ENCODE measurements around the gene CSNK2A3. TPM values are rescaled to one million over a fixed set of nuclear protein-coding genes. Genes with fewer than 3 reads are reported as not detected.

The CSNK2A3 gene
- total and polyA plus RNA-seq, 2 experiments from 2014 or later, result 0.91 to 4.1 TPM

DNA sequence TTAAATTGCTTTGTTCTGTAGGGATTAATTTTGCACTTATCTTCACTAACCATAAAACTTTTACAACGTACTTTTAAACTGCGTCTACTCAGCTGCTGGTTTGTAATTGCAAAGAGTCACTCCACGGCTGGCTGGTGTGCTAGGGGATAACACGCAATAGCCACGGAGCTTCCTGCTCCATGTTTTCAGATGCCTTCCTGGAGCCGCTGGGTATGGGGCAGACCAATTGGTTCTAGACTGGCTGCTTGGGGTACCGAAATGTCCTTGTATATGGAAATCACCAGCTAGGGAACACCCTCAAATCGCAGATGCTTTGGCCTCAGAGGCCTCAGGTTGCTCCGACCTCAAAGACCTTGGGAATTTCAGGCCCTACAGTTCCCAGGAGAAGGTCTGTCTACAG lies 3.8 kb upstream of the CSNK2A3 start:
- no peak overlapping the region for H3K4me2 ChIP-seq
- TF ChIP-seq CREB1 (CRISPR knock-in tag; IDR thresholded peaks at IDR 0.05; ENCODE audit: low read depth), result no peak
- TF ChIP-seq EZH2phosphoT487 (IDR thresholded peaks at IDR 0.05; ENCODE audit: unreplicated experiment), result no peak
- TF ChIP-seq, protein P1, sequence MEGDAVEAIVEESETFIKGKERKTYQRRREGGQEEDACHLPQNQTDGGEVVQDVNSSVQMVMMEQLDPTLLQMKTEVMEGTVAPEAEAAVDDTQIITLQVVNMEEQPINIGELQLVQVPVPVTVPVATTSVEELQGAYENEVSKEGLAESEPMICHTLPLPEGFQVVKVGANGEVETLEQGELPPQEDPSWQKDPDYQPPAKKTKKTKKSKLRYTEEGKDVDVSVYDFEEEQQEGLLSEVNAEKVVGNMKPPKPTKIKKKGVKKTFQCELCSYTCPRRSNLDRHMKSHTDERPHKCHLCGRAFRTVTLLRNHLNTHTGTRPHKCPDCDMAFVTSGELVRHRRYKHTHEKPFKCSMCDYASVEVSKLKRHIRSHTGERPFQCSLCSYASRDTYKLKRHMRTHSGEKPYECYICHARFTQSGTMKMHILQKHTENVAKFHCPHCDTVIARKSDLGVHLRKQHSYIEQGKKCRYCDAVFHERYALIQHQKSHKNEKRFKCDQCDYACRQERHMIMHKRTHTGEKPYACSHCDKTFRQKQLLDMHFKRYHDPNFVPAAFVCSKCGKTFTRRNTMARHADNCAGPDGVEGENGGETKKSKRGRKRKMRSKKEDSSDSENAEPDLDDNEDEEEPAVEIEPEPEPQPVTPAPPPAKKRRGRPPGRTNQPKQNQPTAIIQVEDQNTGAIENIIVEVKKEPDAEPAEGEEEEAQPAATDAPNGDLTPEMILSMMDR (conservative IDR thresholded peaks at IDR 0.05; ENCODE audit: low read depth in 2 of 2), result no peak
- TF ChIP-seq STAT1 (IDR thresholded peaks at IDR 0.05; ENCODE audit: unreplicated experiment), result no peak
- TF ChIP-seq ZNF114 (CRISPR knock-in tag; IDR thresholded peaks at IDR 0.05), result no peak
- TF ChIP-seq, protein P2, sequence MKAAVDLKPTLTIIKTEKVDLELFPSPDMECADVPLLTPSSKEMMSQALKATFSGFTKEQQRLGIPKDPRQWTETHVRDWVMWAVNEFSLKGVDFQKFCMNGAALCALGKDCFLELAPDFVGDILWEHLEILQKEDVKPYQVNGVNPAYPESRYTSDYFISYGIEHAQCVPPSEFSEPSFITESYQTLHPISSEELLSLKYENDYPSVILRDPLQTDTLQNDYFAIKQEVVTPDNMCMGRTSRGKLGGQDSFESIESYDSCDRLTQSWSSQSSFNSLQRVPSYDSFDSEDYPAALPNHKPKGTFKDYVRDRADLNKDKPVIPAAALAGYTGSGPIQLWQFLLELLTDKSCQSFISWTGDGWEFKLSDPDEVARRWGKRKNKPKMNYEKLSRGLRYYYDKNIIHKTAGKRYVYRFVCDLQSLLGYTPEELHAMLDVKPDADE (IDR thresholded peaks at IDR 0.05), result no peak
- no peak for TF ChIP-seq NANOG (IDR thresholded peaks at IDR 0.05; ENCODE audit: borderline replicate concordance)
- TF ChIP-seq, protein P3, sequence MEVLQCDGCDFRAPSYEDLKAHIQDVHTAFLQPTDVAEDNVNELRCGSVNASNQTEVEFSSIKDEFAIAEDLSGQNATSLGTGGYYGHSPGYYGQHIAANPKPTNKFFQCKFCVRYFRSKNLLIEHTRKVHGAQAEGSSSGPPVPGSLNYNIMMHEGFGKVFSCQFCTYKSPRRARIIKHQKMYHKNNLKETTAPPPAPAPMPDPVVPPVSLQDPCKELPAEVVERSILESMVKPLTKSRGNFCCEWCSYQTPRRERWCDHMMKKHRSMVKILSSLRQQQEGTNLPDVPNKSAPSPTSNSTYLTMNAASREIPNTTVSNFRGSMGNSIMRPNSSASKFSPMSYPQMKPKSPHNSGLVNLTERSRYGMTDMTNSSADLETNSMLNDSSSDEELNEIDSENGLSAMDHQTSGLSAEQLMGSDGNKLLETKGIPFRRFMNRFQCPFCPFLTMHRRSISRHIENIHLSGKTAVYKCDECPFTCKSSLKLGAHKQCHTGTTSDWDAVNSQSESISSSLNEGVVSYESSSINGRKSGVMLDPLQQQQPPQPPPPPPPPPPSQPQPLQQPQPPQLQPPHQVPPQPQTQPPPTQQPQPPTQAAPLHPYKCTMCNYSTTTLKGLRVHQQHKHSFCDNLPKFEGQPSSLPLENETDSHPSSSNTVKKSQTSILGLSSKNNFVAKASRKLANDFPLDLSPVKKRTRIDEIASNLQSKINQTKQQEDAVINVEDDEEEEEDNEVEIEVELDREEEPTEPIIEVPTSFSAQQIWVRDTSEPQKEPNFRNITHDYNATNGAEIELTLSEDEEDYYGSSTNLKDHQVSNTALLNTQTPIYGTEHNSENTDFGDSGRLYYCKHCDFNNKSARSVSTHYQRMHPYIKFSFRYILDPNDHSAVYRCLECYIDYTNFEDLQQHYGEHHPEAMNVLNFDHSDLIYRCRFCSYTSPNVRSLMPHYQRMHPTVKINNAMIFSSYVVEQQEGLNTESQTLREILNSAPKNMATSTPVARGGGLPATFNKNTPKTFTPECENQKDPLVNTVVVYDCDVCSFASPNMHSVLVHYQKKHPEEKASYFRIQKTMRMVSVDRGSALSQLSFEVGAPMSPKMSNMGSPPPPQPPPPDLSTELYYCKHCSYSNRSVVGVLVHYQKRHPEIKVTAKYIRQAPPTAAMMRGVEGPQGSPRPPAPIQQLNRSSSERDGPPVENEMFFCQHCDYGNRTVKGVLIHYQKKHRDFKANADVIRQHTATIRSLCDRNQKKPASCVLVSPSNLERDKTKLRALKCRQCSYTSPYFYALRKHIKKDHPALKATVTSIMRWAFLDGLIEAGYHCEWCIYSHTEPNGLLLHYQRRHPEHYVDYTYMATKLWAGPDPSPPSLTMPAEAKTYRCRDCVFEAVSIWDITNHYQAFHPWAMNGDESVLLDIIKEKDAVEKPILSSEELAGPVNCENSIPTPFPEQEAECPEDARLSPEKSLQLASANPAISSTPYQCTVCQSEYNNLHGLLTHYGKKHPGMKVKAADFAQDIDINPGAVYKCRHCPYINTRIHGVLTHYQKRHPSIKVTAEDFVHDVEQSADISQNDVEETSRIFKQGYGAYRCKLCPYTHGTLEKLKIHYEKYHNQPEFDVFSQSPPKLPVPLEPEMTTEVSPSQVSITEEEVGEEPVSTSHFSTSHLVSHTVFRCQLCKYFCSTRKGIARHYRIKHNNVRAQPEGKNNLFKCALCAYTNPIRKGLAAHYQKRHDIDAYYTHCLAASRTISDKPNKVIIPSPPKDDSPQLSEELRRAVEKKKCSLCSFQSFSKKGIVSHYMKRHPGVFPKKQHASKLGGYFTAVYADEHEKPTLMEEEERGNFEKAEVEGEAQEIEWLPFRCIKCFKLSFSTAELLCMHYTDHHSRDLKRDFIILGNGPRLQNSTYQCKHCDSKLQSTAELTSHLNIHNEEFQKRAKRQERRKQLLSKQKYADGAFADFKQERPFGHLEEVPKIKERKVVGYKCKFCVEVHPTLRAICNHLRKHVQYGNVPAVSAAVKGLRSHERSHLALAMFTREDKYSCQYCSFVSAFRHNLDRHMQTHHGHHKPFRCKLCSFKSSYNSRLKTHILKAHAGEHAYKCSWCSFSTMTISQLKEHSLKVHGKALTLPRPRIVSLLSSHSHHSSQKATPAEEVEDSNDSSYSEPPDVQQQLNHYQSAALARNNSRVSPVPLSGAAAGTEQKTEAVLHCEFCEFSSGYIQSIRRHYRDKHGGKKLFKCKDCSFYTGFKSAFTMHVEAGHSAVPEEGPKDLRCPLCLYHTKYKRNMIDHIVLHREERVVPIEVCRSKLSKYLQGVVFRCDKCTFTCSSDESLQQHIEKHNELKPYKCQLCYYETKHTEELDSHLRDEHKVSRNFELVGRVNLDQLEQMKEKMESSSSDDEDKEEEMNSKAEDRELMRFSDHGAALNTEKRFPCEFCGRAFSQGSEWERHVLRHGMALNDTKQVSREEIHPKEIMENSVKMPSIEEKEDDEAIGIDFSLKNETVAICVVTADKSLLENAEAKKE (CRISPR knock-in tag; IDR thresholded peaks at IDR 0.05), result no peak
- TF ChIP-seq ZNF331 (CRISPR knock-in tag; IDR thresholded peaks at IDR 0.05; ENCODE audit: low read depth), result no peak
- TF ChIP-seq, protein P4, sequence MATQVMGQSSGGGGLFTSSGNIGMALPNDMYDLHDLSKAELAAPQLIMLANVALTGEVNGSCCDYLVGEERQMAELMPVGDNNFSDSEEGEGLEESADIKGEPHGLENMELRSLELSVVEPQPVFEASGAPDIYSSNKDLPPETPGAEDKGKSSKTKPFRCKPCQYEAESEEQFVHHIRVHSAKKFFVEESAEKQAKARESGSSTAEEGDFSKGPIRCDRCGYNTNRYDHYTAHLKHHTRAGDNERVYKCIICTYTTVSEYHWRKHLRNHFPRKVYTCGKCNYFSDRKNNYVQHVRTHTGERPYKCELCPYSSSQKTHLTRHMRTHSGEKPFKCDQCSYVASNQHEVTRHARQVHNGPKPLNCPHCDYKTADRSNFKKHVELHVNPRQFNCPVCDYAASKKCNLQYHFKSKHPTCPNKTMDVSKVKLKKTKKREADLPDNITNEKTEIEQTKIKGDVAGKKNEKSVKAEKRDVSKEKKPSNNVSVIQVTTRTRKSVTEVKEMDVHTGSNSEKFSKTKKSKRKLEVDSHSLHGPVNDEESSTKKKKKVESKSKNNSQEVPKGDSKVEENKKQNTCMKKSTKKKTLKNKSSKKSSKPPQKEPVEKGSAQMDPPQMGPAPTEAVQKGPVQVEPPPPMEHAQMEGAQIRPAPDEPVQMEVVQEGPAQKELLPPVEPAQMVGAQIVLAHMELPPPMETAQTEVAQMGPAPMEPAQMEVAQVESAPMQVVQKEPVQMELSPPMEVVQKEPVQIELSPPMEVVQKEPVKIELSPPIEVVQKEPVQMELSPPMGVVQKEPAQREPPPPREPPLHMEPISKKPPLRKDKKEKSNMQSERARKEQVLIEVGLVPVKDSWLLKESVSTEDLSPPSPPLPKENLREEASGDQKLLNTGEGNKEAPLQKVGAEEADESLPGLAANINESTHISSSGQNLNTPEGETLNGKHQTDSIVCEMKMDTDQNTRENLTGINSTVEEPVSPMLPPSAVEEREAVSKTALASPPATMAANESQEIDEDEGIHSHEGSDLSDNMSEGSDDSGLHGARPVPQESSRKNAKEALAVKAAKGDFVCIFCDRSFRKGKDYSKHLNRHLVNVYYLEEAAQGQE (IDR thresholded peaks at IDR 0.05; ENCODE audit: unreplicated experiment), result no peak
- TF ChIP-seq EZH2 (IDR thresholded peaks at IDR 0.05; ENCODE audit: low read depth, unreplicated experiment), result no peak
- no peak for TF ChIP-seq POLR2AphosphoS5 (IDR thresholded peaks at IDR 0.05; ENCODE audit: low read depth)
- TF ChIP-seq JUNB (IDR thresholded peaks at IDR 0.05; ENCODE audit: unreplicated experiment), result no peak
- Mint-ChIP-seq H3K27ac (no peak overlapping the region), H3K4me1 (peaks cover 14% of the 10 kb centered on the region), H3K27me3 (ENCODE audit: insufficient read depth, low read depth, poor library complexity) (peaks cover 4% of the 10 kb centered on the region), H3K9me3 (no peaks in the 10 kb centered on the region), H3K4me3 (no peak overlapping the region), H3K36me3 (ENCODE audit: low read depth) (no peaks in the 10 kb centered on the region)
- H3F3A ChIP-seq (replicated peaks; ENCODE audit: low read depth), result no peaks in the 10 kb centered on the region
- no peak overlapping the region for H2AFZ ChIP-seq
- H3K4me1 ChIP-seq (ENCODE audit: insufficient read depth), result no peaks in the 10 kb centered on the region
- no peak for ATAC-seq
- no peak for DNase-seq (ENCODE audit: low spot score)
- H3K9me2 ChIP-seq (ENCODE audit: insufficient read depth), result 0 out of 2 replicates have a peak, but pooled peaks cover 6% of the 10 kb centered on the region
- no peaks in the 10 kb centered on the region for H3K79me2 ChIP-seq (replicated peaks; ENCODE audit: insufficient read depth)
- no peak overlapping the region for H3K4me3 ChIP-seq
- H3K36me3 ChIP-seq (ENCODE audit: insufficient read depth), result no peaks in the 10 kb centered on the region
- H3K27me3 ChIP-seq (ENCODE audit: insufficient read depth), result no peaks in the 10 kb centered on the region
- H4K20me1 ChIP-seq (replicated peaks; ENCODE audit: insufficient read depth), result no peaks in the 10 kb centered on the region
- H3K27ac ChIP-seq (ENCODE audit: low read depth), result no peak overlapping the region

Data from GM23338 (cell line).